Keratinocyte (primary cell): Measurements from ENCODE around the gene EGFR. TPM values are rescaled to one million over a fixed set of nuclear protein-coding genes. Genes with fewer than 3 reads are reported as not detected.

Source experiments
- DNase-seq: peaks from one replicate; pipeline ENCODE4 v3.0.0-alpha.2; 2011; ENCODE audit warnings: low read depth, missing footprints, low spot score
- FAIRE-seq: peaks from 2 replicates; lab custom pipeline; 2011; peaks lifted over from hg19 to GRCh38; lab: Jason Lieb, UNC
- H2AFZ ChIP-seq: 2 replicates; pipeline ENCODE4 v1.6.0; 2012; ENCODE audit warnings: low read length, control low read depth, inconsistent platforms; ENCODE audit not compliant: control insufficient read depth
- H3K27ac ChIP-seq: 2 replicates; pipeline ENCODE4 v1.5.1; 2011; ENCODE audit warnings: low read length; ENCODE audit not compliant: control insufficient read depth, insufficient read depth
- H3K27me3 ChIP-seq: 3 replicates; pipeline ENCODE4 v1.6.0; 2011; ENCODE audit warnings: low read length; ENCODE audit not compliant: control insufficient read depth, insufficient read depth; ENCODE audit errors: extremely low read depth
- H3K36me3 ChIP-seq, 2 experiments: 2 replicates in 1 of 2; 3 replicates in 1 of 2; pipeline ENCODE4 v1.5.1; 2011; ENCODE audit warnings: low read length in 2 of 2, mild to moderate bottlenecking in 1 of 2; ENCODE audit not compliant: control insufficient read depth in 2 of 2, insufficient read depth in 2 of 2; ENCODE audit errors: extremely low read depth in 1 of 2
- H3K4me1 ChIP-seq: 3 replicates; pipeline ENCODE4 v1.5.1; 2011; ENCODE audit warnings: low read length; ENCODE audit not compliant: control insufficient read depth, insufficient read depth; ENCODE audit errors: extremely low read depth
- H3K4me2 ChIP-seq: 3 replicates; pipeline ENCODE4 v1.6.0; 2011; ENCODE audit warnings: low read depth, low read length; ENCODE audit not compliant: control insufficient read depth, insufficient read depth; ENCODE audit errors: extremely low read depth
- H3K4me3 ChIP-seq, 3 experiments: fragments of 200-600 bp in 1 of 3; sonication (generic) in 1 of 3; 2 replicates in 2 of 3; 3 replicates in 1 of 3; pipeline ENCODE4 v1.5.1; 2011 to 2016; ENCODE audit warnings: low read length in 3 of 3, mild to moderate bottlenecking in 3 of 3, control low read depth in 2 of 3, inconsistent platforms in 1 of 3, low read depth in 1 of 3, mixed read lengths in 1 of 3, mixed run types in 1 of 3, moderate library complexity in 1 of 3; ENCODE audit not compliant: control insufficient read depth in 2 of 3, insufficient read depth in 2 of 3; ENCODE audit errors: extremely low read depth in 1 of 3
- H3K79me2 ChIP-seq: 2 replicates; pipeline ENCODE4 v1.6.0; 2012; ENCODE audit warnings: low read length; ENCODE audit not compliant: control insufficient read depth, insufficient read depth
- H3K9ac ChIP-seq: 3 replicates; pipeline ENCODE4 v1.6.0; 2011; ENCODE audit warnings: low read length; ENCODE audit not compliant: control insufficient read depth, insufficient read depth; ENCODE audit errors: extremely low read depth
- H3K9me1 ChIP-seq: 3 replicates; pipeline ENCODE4 v1.6.0; 2011; ENCODE audit warnings: low read length; ENCODE audit not compliant: control insufficient read depth, insufficient read depth; ENCODE audit errors: extremely low read depth
- H3K9me3 ChIP-seq: 2 replicates; pipeline ENCODE4 v1.5.1; 2012; ENCODE audit warnings: low read depth, low read length; ENCODE audit not compliant: control insufficient read depth
- H4K20me1 ChIP-seq: 3 replicates; pipeline ENCODE4 v1.6.0; 2011; ENCODE audit warnings: low read length; ENCODE audit not compliant: control insufficient read depth, insufficient read depth; ENCODE audit errors: extremely low read depth
- EZH2 ChIP-seq: IDR thresholded peaks from one replicate; pipeline ENCODE4 v1.6.1; 2012; ENCODE audit warnings: inconsistent platforms, mild to moderate bottlenecking, low read length, moderate library complexity
- dilution Hi-C: fragments of 300-500 bp; cut with MboI; formaldehyde crosslinking; loops from one replicate; pipeline ENCODE4 v1.7.0; 2020; ENCODE audit warnings: low sequenced_read_pairs; ENCODE audit not compliant: extremely low pct_ligation_motif_present
- polyA plus RNA-seq, 5 experiments: library from polyadenylated mRNA; depleted of rRNA in 3 of 5; stranded (reverse) in 3 of 5; stranded (forward) in 1 of 5; unstranded in 1 of 5; fragments of >200 nt; gene quantifications; 1 replicate in 1 of 5; 2 replicates in 3 of 5; 3 replicates in 1 of 5; pipeline versions ENCODE4 v1.2.1 to v1.2.3, GENCODE V29; 2011 to 2012; ENCODE audit warnings: missing spikeins in 2 of 5, low read depth in 1 of 5, low replicate concordance in 1 of 5
- TF ChIP-seq, protein P1 (sequence below), 3 experiments: IDR thresholded peaks in 1 of 3; conservative IDR thresholded peaks in 1 of 3; optimal IDR thresholded peaks in 1 of 3; 2 replicates in 2 of 3; 3 replicates in 1 of 3; pipeline versions ENCODE3 to v1.5.1; 2011; ENCODE audit warnings: low read length in 3 of 3, mild to moderate bottlenecking in 3 of 3, moderate library complexity in 2 of 3, control low read depth in 1 of 3, inconsistent platforms in 1 of 3; ENCODE audit not compliant: insufficient read depth in 2 of 3; ENCODE audit errors: extremely low read depth in 1 of 3

EGFR gene
- polyA plus RNA-seq, 1 donor (not counting 4 experiments of a cell fraction or from before 2014, with no cell fraction given) = 120 TPM

DNA sequence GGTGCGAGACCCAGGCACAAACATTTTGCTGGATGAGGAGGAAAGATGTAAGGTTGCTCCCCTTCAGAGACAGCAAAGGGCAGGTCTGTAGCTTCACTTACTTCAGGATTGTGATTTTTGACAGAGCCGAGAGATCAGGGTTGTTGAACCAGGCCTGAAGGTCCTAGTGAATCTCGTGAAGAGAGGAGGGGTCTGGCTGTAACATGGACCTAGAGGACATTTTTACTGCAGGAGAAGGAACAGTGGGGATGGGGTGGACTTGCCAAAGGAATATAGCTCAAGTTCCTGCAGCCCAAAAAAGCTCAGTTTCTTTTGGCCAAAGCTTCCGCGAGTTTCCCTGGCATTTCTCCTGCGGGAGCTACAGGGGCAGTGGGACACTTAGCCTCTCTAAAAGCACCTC lies 976 bp upstream of the EGFR start:
- FAIRE-seq = peak; percentile 55
- Histone ChIP-seq H3K4me1 (peaks cover 24% of the 10 kb centered on the region), H3K79me2 (peaks cover 41% of the 10 kb centered on the region), H3K4me3 (peak overlapping the region in 2 of 3 experiments; percentile 98 to 100), H3K9ac (peak overlapping the region; percentile 97), H2AFZ (peak overlapping the region; percentile 46), H3K4me2 (peak overlapping the region; percentile 88), H3K27me3 (no peaks in the 10 kb centered on the region), H3K36me3 (peaks cover 4 to 29% of the 10 kb centered on the region in 2 experiments), H3K27ac (peak overlapping the region; percentile 98), H4K20me1 (peaks cover under 1% of the 10 kb centered on the region), H3K9me1 (no peaks in the 10 kb centered on the region), H3K9me3 (peaks cover 4% of the 10 kb centered on the region)
- DNase-seq = no peak
- TF ChIP-seq, protein P1, sequence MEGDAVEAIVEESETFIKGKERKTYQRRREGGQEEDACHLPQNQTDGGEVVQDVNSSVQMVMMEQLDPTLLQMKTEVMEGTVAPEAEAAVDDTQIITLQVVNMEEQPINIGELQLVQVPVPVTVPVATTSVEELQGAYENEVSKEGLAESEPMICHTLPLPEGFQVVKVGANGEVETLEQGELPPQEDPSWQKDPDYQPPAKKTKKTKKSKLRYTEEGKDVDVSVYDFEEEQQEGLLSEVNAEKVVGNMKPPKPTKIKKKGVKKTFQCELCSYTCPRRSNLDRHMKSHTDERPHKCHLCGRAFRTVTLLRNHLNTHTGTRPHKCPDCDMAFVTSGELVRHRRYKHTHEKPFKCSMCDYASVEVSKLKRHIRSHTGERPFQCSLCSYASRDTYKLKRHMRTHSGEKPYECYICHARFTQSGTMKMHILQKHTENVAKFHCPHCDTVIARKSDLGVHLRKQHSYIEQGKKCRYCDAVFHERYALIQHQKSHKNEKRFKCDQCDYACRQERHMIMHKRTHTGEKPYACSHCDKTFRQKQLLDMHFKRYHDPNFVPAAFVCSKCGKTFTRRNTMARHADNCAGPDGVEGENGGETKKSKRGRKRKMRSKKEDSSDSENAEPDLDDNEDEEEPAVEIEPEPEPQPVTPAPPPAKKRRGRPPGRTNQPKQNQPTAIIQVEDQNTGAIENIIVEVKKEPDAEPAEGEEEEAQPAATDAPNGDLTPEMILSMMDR (optimal IDR thresholded peaks at IDR 0.05 in 1 of 3, IDR thresholded peaks at IDR 0.05 in 1 of 3, conservative IDR thresholded peaks at IDR 0.05 in 1 of 3; ENCODE audit: extremely low read depth in 1 of 3, insufficient read depth in 2 of 3, low read length in 3 of 3) = no peak
- TF ChIP-seq EZH2 = no peak
- dilution Hi-C loops = no loop called here

DNA sequence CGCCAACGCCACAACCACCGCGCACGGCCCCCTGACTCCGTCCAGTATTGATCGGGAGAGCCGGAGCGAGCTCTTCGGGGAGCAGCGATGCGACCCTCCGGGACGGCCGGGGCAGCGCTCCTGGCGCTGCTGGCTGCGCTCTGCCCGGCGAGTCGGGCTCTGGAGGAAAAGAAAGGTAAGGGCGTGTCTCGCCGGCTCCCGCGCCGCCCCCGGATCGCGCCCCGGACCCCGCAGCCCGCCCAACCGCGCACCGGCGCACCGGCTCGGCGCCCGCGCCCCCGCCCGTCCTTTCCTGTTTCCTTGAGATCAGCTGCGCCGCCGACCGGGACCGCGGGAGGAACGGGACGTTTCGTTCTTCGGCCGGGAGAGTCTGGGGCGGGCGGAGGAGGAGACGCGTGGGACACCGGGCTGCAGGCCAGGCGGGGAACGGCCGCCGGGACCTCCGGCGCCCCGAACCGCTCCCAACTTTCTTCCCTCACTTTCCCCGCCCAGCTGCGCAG lies 424 bp downstream of the EGFR start:
- Histone ChIP-seq H3K79me2 (peaks cover 55% of the 10 kb centered on the region), H3K36me3 (peaks cover 4 to 35% of the 10 kb centered on the region in 2 experiments), H2AFZ (no peak overlapping the region), H3K4me1 (peaks cover 38% of the 10 kb centered on the region), H4K20me1 (peaks cover 7% of the 10 kb centered on the region), H3K4me2 (no peak overlapping the region), H3K9ac (peak overlapping the region; percentile 97), H3K27ac (peak overlapping the region; percentile 98), H3K4me3 (peak overlapping the region; percentile 91 to 100 (median 98)), H3K27me3 (no peaks in the 10 kb centered on the region), H3K9me1 (peaks cover 3% of the 10 kb centered on the region), H3K9me3 (peaks cover 2% of the 10 kb centered on the region)
- FAIRE-seq (no peak), DNase-seq (no peak)
- dilution Hi-C loops = no loop called here
- no peak for TF ChIP-seq EZH2
- TF ChIP-seq, protein P1 (optimal IDR thresholded peaks at IDR 0.05 in 1 of 3, IDR thresholded peaks at IDR 0.05 in 1 of 3, conservative IDR thresholded peaks at IDR 0.05 in 1 of 3; ENCODE audit: extremely low read depth in 1 of 3, insufficient read depth in 2 of 3, low read length in 3 of 3) = no peak
